H9 (cell line): ENCODE results near the gene KDM1B. TPM values are rescaled to one million over a fixed set of nuclear protein-coding genes. Genes with fewer than 3 reads are reported as not detected.
A peak's percentile ranks its signal among the peaks of the same experiment; 100 is the strongest.

Experiments used
- DNase-seq: peaks from one replicate; pipeline ENCODE4 v3.0.0-alpha.2; 2017
- H2AFZ ChIP-seq: one replicate; pipeline ENCODE4 v1.6.1; 2013; ENCODE audit warnings: mild to moderate bottlenecking, low read length, control low read depth, moderate library complexity
- H2AK5ac ChIP-seq: 2 replicates; pipeline ENCODE4 v1.6.1; 2013; ENCODE audit warnings: low read length, control low read depth, mixed read lengths; ENCODE audit not compliant: insufficient read length
- H2BK120ac ChIP-seq: one replicate; pipeline ENCODE4 v1.6.1; 2013; ENCODE audit warnings: low read depth, mild to moderate bottlenecking, low read length, control low read depth, inconsistent platforms; ENCODE audit not compliant: poor library complexity, severe bottlenecking
- H2BK12ac ChIP-seq: 2 replicates; pipeline ENCODE4 v1.6.1; 2013; ENCODE audit warnings: low read length, control low read depth, mixed read lengths, low read depth; ENCODE audit not compliant: insufficient read length
- H2BK15ac ChIP-seq: 2 replicates; pipeline ENCODE4 v1.6.1; 2013; ENCODE audit warnings: low read depth, low read length, control low read depth
- H2BK20ac ChIP-seq: one replicate; pipeline ENCODE4 v1.6.1; 2013; ENCODE audit warnings: low read depth, mild to moderate bottlenecking, low read length, control low read depth, inconsistent platforms; ENCODE audit not compliant: poor library complexity, severe bottlenecking
- H2BK5ac ChIP-seq: 2 replicates; pipeline ENCODE4 v1.6.1; 2013; ENCODE audit warnings: low read length, control low read depth, mixed read lengths; ENCODE audit not compliant: insufficient read length
- H3K14ac ChIP-seq: 2 replicates; pipeline ENCODE4 v1.6.1; 2013; ENCODE audit warnings: low read length, control low read depth; ENCODE audit not compliant: insufficient read depth
- H3K18ac ChIP-seq: 2 replicates; pipeline ENCODE4 v1.6.1; 2013; ENCODE audit warnings: low read depth, mild to moderate bottlenecking, mixed read lengths, low read length, control low read depth; ENCODE audit not compliant: insufficient read length
- H3K23ac ChIP-seq: 2 replicates; pipeline ENCODE4 v1.6.1; 2013; ENCODE audit warnings: low read length, control low read depth, mixed read lengths, low read depth; ENCODE audit not compliant: insufficient read length
- H3K23me2 ChIP-seq: 2 replicates; pipeline ENCODE4 v1.6.1; 2013; ENCODE audit warnings: low read depth, mild to moderate bottlenecking, mixed read lengths, low read length, control low read depth; ENCODE audit not compliant: insufficient read length, poor library complexity, severe bottlenecking
- H3K27ac ChIP-seq: 2 replicates; pipeline ENCODE4 v1.5.1; 2013; ENCODE audit warnings: low read length, control low read depth, mixed read lengths, low read depth; ENCODE audit not compliant: insufficient read length
- H3K27me3 ChIP-seq: 2 replicates; pipeline ENCODE4 v1.6.1; 2013; ENCODE audit warnings: low read length, control low read depth, inconsistent platforms; ENCODE audit not compliant: insufficient read depth
- H3K4ac ChIP-seq: 2 replicates; pipeline ENCODE4 v1.6.1; 2013; ENCODE audit warnings: low read depth, mild to moderate bottlenecking, control low read depth, inconsistent platforms, low read length, moderate library complexity
- H3K4me1 ChIP-seq: 2 replicates; pipeline ENCODE4 v1.6.1; 2013; ENCODE audit warnings: low read length, control low read depth, inconsistent platforms; ENCODE audit not compliant: insufficient read depth
- H3K4me2 ChIP-seq: 2 replicates; pipeline ENCODE4 v1.6.1; 2013; ENCODE audit warnings: low read length, control low read depth, mixed read lengths; ENCODE audit not compliant: insufficient read length, insufficient read depth
- H3K56ac ChIP-seq: 2 replicates; pipeline ENCODE4 v1.6.1; 2013; ENCODE audit warnings: low read depth, mild to moderate bottlenecking, mixed read lengths, low read length, control low read depth; ENCODE audit not compliant: insufficient read length
- H3K79me1 ChIP-seq: 2 replicates; pipeline ENCODE4 v1.6.1; 2013; ENCODE audit warnings: low read depth, mild to moderate bottlenecking, moderate library complexity, low read length, control low read depth, inconsistent platforms; ENCODE audit not compliant: insufficient read depth, poor library complexity, severe bottlenecking
- H3K79me2 ChIP-seq: 2 replicates; pipeline ENCODE4 v1.6.1; 2013; ENCODE audit warnings: low read length, control low read depth, inconsistent platforms; ENCODE audit not compliant: insufficient read depth
- H3K9ac ChIP-seq: 2 replicates; pipeline ENCODE4 v1.6.1; 2013; ENCODE audit warnings: low read length, control low read depth, mixed read lengths; ENCODE audit not compliant: insufficient read length; ENCODE audit errors: extremely low read depth
- H3K9me3 ChIP-seq: one replicate; pipeline ENCODE4 v1.6.1; 2013; ENCODE audit warnings: low read depth, low read length, inconsistent platforms; ENCODE audit not compliant: control insufficient read depth
- H3T11ph ChIP-seq: one replicate; pipeline ENCODE4 v1.6.1; 2013; ENCODE audit warnings: mild to moderate bottlenecking, low read length, control low read depth, inconsistent platforms
- H4K20me1 ChIP-seq: one replicate; pipeline ENCODE4 v1.6.1; 2013; ENCODE audit not compliant: control insufficient read depth, insufficient read length, insufficient read depth
- H4K5ac ChIP-seq: 2 replicates; pipeline ENCODE4 v1.6.1; 2013; ENCODE audit warnings: low read depth, mild to moderate bottlenecking, mixed read lengths, low read length, control low read depth; ENCODE audit not compliant: insufficient read length
- H4K8ac ChIP-seq: replicated peaks from 2 replicates; pipeline ENCODE4 v1.6.1; 2013; ENCODE audit warnings: low read length, control low read depth, mixed read lengths, low read depth; ENCODE audit not compliant: insufficient read length
- H4K91ac ChIP-seq: 2 replicates; pipeline ENCODE4 v1.6.1; 2013; ENCODE audit warnings: low read depth, mild to moderate bottlenecking, moderate library complexity, mixed read lengths, low read length, control low read depth; ENCODE audit not compliant: insufficient read length
- H3K27ac Mint-ChIP-seq, 3 experiments: 2 replicates in 2 of 3; 3 replicates in 1 of 3; pipeline ENCODE4 v1.8.0; 2020 to 2021; ENCODE audit warnings: mixed read lengths in 3 of 3, mild to moderate bottlenecking in 1 of 3, moderate library complexity in 1 of 3
- H3K27me3 Mint-ChIP-seq: 2 replicates; pipeline ENCODE4 v1.8.0; 2021; ENCODE audit warnings: low read depth, mild to moderate bottlenecking, moderate library complexity, mixed read lengths
- H3K36me3 Mint-ChIP-seq, 3 experiments: 2 replicates in 2 of 3; 3 replicates in 1 of 3; pipeline ENCODE4 v1.8.0; 2020 to 2021; ENCODE audit warnings: low read depth in 3 of 3, mixed read lengths in 3 of 3; ENCODE audit not compliant: insufficient read depth in 1 of 3
- H3K4me1 Mint-ChIP-seq, 2 experiments: 2 replicates each; pipeline ENCODE4 v1.8.0; 2020; ENCODE audit warnings: mixed read lengths in 2 of 2
- H3K4me3 Mint-ChIP-seq, 2 experiments: 2 replicates in 1 of 2; 3 replicates in 1 of 2; pipeline ENCODE4 v1.8.0; 2020 to 2021; ENCODE audit warnings: mild to moderate bottlenecking in 2 of 2, mixed read lengths in 2 of 2, moderate library complexity in 1 of 2
- H3K9me3 Mint-ChIP-seq, 2 experiments: 2 replicates in 1 of 2; 3 replicates in 1 of 2; pipeline ENCODE4 v1.8.0; 2020; ENCODE audit warnings: mild to moderate bottlenecking in 2 of 2, mixed read lengths in 2 of 2, moderate library complexity in 1 of 2
- WGBS: extraction: QIAGEN DNeasy Blood & Tissue Kit; methylation state at CpG from one replicate; pipeline ENCODE4 v1.1.7; 2013; ENCODE audit warnings: missing lambda C conversion rate, low lambda C conversion rate, mixed read lengths; ENCODE audit not compliant: insufficient read length; ENCODE audit errors: extremely low coverage; 5-methylcytosine and 5-hydroxymethylcytosine counted together
- total RNA-seq: library from RNA; stranded (reverse); gene quantifications from 2 replicates; pipeline ENCODE4 v1.2.1, GENCODE V29; 2021
- TF ChIP-seq, protein P1 (sequence below): fragments of 200-600 bp; sonication (generic); conservative IDR thresholded peaks from 3 replicates; pipeline ENCODE4 v1.8.0; 2021; ENCODE audit warnings: antibody characterized with exemption, mild to moderate bottlenecking

KDM1B gene
- total RNA-seq, 1 experiment from 2014 or later, result 5.4 TPM

DNA sequence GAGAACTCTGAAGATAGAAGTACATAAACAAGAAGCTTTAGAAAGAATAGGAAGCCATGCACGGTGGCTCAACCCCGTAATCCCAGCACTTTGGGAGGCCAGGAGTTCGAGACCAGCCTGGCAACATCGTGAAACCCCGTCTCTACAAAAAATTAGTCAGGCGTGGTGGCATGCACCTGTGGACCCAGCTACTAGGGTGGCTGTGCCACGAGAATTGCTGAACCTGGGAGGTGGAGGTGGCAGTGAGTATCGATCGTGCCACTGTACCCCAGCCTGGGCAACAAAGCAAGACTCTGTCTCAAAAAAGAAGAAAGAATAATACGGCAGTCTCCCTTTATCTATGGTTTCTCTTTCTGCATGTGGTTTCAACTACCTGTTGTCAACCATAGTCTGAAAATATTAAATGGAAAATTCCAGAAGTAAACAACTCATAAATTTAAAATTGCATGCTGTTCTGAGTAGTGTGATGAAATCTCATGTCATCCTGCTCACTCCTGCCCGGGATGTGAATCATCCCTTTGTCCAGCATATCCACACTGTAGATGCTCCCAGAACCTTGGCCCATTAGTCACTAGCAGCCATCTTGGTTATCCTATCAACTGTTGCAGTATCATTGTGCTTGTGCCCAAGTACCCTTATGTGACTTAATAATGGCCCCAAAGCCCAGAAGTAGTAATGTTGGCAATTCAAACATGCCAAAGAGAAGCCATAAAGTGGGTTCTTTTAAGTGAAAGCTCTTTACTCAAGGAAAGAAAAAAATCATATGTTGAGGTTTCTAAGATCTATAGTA lies 87.0 kb downstream of the KDM1B start:
- Histone ChIP-seq H3K4ac (no peak overlapping the region), H2AK5ac (no peak overlapping the region), H3K79me2 (peaks cover 3% of the 10 kb centered on the region; the same call in 1 of the 2 replicates), H3K27ac (no peak overlapping the region), H3K4me1 (no peaks in the 10 kb centered on the region; the same call in 1 of the 2 replicates), H3K14ac (no peak overlapping the region), H3K56ac (no peak overlapping the region), H2BK120ac (no peak overlapping the region), H4K5ac (no peak overlapping the region), H2BK15ac (no peak overlapping the region), H3K9me3 (no peaks in the 10 kb centered on the region), H3K79me1 (peaks cover 13% of the 10 kb centered on the region), H2BK5ac (no peak overlapping the region), H3K27me3 (no peaks in the 10 kb centered on the region), H4K91ac (no peak overlapping the region), H2BK20ac (no peak overlapping the region), H3K4me2 (no peak overlapping the region), H2BK12ac (no peak overlapping the region), H3K18ac (no peak overlapping the region), H2AFZ (no peak overlapping the region), H3K9ac (no peak overlapping the region), H3T11ph (no peak overlapping the region), H3K23me2 (no peaks in the 10 kb centered on the region), H4K20me1 (no peaks in the 10 kb centered on the region), H4K8ac (no peak overlapping the region), H3K23ac (no peak overlapping the region)
- peak overlapping the region; percentile 86 to 90 (median 89); a peak in 6 of 7 replicates for H3K27ac Mint-ChIP-seq
- H3K9me3 Mint-ChIP-seq, result no peaks in the 10 kb centered on the region
- WGBS, result no CpG with 5 or more reads among the region's 11 CpGs
- H3K36me3 Mint-ChIP-seq, result peaks cover 69 to 93% (median 82%) of the 10 kb centered on the region in 3 experiments
- TF ChIP-seq, protein P1, sequence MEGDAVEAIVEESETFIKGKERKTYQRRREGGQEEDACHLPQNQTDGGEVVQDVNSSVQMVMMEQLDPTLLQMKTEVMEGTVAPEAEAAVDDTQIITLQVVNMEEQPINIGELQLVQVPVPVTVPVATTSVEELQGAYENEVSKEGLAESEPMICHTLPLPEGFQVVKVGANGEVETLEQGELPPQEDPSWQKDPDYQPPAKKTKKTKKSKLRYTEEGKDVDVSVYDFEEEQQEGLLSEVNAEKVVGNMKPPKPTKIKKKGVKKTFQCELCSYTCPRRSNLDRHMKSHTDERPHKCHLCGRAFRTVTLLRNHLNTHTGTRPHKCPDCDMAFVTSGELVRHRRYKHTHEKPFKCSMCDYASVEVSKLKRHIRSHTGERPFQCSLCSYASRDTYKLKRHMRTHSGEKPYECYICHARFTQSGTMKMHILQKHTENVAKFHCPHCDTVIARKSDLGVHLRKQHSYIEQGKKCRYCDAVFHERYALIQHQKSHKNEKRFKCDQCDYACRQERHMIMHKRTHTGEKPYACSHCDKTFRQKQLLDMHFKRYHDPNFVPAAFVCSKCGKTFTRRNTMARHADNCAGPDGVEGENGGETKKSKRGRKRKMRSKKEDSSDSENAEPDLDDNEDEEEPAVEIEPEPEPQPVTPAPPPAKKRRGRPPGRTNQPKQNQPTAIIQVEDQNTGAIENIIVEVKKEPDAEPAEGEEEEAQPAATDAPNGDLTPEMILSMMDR, result no peak
- DNase-seq, result no peak
- no peaks in the 10 kb centered on the region for H3K27me3 Mint-ChIP-seq
- peaks cover 23 to 33% of the 10 kb centered on the region in 2 experiments for H3K4me1 Mint-ChIP-seq
- no peak overlapping the region for H3K4me3 Mint-ChIP-seq
